Thoracic aorta (tissue), 2 donors: ENCODE data around the gene CDX1. TPM values are rescaled to one million over a fixed set of nuclear protein-coding genes. Genes with fewer than 3 reads are reported as not detected.

ENCODE experiments used
- ATAC-seq: fragments of 150-250 bp; one replicate; pipeline ENCODE4 v1.8.0; 2017; ENCODE audit warnings: low read depth; ENCODE audit not compliant: insufficient number of reproducible peaks, low FRiP score
- DNase-seq: peaks from one replicate; pipeline ENCODE4 v3.0.0-alpha.2; 2020; ENCODE audit warnings: low spot score
- H3K27ac ChIP-seq, 2 donors: fragments of 200-600 bp; sonication (generic); 1 replicate in 1 of 2; 2 replicates in 1 of 2; pipeline ENCODE4 v1.5.1; 2016; ENCODE audit warnings: mild to moderate bottlenecking in 2 of 2, moderate library complexity in 2 of 2
- H3K27me3 ChIP-seq: fragments of 200-600 bp; sonication (generic); replicated peaks from 2 replicates; pipeline ENCODE4 v1.6.0; 2016; ENCODE audit warnings: mild to moderate bottlenecking; ENCODE audit not compliant: insufficient read depth
- H3K36me3 ChIP-seq: fragments of 200-600 bp; sonication (generic); one replicate; pipeline ENCODE4 v1.5.1; 2016
- H3K4me1 ChIP-seq, 2 donors: fragments of 200-600 bp; sonication (generic); 1 replicate in 1 of 2; 2 replicates in 1 of 2; pipeline versions ENCODE4 v1.5.1 to v1.6.0; 2016; ENCODE audit warnings: low read depth in 2 of 2, mild to moderate bottlenecking in 1 of 2; ENCODE audit not compliant: control insufficient read depth in 1 of 2
- H3K4me3 ChIP-seq: fragments of 200-600 bp; sonication (generic); 2 replicates; pipeline ENCODE4 v1.5.1; 2016; ENCODE audit warnings: mild to moderate bottlenecking
- H3K9me3 ChIP-seq: fragments of 200-600 bp; sonication (generic); 2 replicates; pipeline ENCODE4 v1.5.1; 2016
- total RNA-seq, 2 donors: library from RNA; depleted of rRNA; stranded (reverse); fragments of >200 nt; gene quantifications; one replicate each; pipeline versions ENCODE4 v1.1.0 to v1.2.3, GENCODE V29; 2016
- TF ChIP-seq, protein P1 (sequence below): fragments of 200-600 bp; sonication (generic); IDR thresholded peaks from one replicate; pipeline ENCODE4 v1.5.1; 2019; ENCODE audit warnings: antibody characterized with exemption

CDX1 gene
- total RNA-seq, 2 donors from 2014 or later = not detected

DNA sequence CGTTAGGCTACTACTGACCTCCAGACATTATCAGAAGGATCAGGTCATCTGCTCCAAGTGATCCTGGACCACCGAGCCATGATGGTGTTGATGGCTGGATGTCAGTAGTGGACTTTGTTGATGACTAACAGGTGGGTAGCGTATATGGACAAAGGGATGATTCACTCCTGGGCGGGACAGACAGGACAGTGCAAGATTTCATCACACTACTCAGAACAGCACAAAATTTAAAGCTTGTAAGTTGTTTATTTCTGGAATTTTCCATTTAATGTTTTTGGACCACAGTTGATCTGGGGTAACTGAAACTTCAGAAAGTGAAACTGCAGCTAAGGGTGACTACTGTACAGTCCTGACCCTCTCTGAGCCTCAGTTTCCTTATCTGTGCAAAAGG lies 23.6 kb upstream of the CDX1 start:
- Histone ChIP-seq H3K27ac (peak overlapping the region; percentile 97), H3K4me3 (peak overlapping the region; percentile 35), H3K27me3 (no peaks in the 10 kb centered on the region), H3K36me3 (peaks cover 3% of the 10 kb centered on the region), H3K4me1 (peaks cover 88 to 100% of the 10 kb centered on the region in 2 donors), H3K9me3 (no peaks in the 10 kb centered on the region)
- DNase-seq (peak; percentile 71), ATAC-seq (peak; percentile 22)
- TF ChIP-seq, protein P1, sequence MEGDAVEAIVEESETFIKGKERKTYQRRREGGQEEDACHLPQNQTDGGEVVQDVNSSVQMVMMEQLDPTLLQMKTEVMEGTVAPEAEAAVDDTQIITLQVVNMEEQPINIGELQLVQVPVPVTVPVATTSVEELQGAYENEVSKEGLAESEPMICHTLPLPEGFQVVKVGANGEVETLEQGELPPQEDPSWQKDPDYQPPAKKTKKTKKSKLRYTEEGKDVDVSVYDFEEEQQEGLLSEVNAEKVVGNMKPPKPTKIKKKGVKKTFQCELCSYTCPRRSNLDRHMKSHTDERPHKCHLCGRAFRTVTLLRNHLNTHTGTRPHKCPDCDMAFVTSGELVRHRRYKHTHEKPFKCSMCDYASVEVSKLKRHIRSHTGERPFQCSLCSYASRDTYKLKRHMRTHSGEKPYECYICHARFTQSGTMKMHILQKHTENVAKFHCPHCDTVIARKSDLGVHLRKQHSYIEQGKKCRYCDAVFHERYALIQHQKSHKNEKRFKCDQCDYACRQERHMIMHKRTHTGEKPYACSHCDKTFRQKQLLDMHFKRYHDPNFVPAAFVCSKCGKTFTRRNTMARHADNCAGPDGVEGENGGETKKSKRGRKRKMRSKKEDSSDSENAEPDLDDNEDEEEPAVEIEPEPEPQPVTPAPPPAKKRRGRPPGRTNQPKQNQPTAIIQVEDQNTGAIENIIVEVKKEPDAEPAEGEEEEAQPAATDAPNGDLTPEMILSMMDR = no peak

- peak overlapping the region; percentile 35 for H3K4me3 ChIP-seq
- peak overlapping the region; percentile 97 for H3K27ac ChIP-seq
- DNase-seq (peak; percentile 77), ATAC-seq (peak; percentile 42)
- H3K27me3 ChIP-seq = no peaks in the 10 kb centered on the region
- no peaks in the 10 kb centered on the region for H3K9me3 ChIP-seq
- H3K4me1 ChIP-seq = peaks cover 88 to 100% of the 10 kb centered on the region in 2 donors
- peaks cover 3% of the 10 kb centered on the region for H3K36me3 ChIP-seq
- TF ChIP-seq, protein P1 = no peak
Observed at GRCh38 chr5:150143350-150144245, 23.0 kb upstream of the CDX1 start.

- DNase-seq (peak; percentile 39), ATAC-seq (no peak)
- Histone ChIP-seq H3K27me3 (no peaks in the 10 kb centered on the region), H3K9me3 (no peaks in the 10 kb centered on the region), H3K36me3 (peaks cover 3% of the 10 kb centered on the region), H3K4me1 (peaks cover 87 to 100% of the 10 kb centered on the region in 2 donors), H3K27ac (peak overlapping the region; percentile 97), H3K4me3 (peak overlapping the region; percentile 35)
- TF ChIP-seq, protein P1 = no peak
Observed at GRCh38 chr5:150144246-150144801, 22.3 kb upstream of the CDX1 start.

- Histone ChIP-seq H3K4me1 (peaks cover 85 to 100% of the 10 kb centered on the region in 2 donors), H3K4me3 (peak overlapping the region; percentile 35), H3K27me3 (no peaks in the 10 kb centered on the region), H3K9me3 (no peaks in the 10 kb centered on the region), H3K36me3 (peaks cover 3% of the 10 kb centered on the region), H3K27ac (peak overlapping the region; percentile 97)
- DNase-seq (no peak), ATAC-seq (no peak)
- TF ChIP-seq, protein P1 = no peak
Observed at GRCh38 chr5:150144879-150145278, 21.7 kb upstream of the CDX1 start.

- Histone ChIP-seq H3K9me3 (no peaks in the 10 kb centered on the region), H3K36me3 (peaks cover 9% of the 10 kb centered on the region), H3K27ac (peak overlapping the region; percentile 80 to 97), H3K4me3 (no peak overlapping the region), H3K27me3 (no peaks in the 10 kb centered on the region), H3K4me1 (peaks cover 84 to 100% of the 10 kb centered on the region in 2 donors)
- TF ChIP-seq, protein P1 = no peak
- DNase-seq (no peak), ATAC-seq (no peak)
Observed at GRCh38 chr5:150146235-150146634, 20.3 kb upstream of the CDX1 start.
